Neural crest cell (in vitro differentiated cells): Measurements from ENCODE around the gene KREMEN1. TPM values are rescaled to one million over a fixed set of nuclear protein-coding genes. Genes with fewer than 3 reads are reported as not detected.
"Not testable (repeated sequence)": the region's sequence is repeated elsewhere in the genome, so short reads cannot be mapped to it uniquely, and the experiment has no call there.

ENCODE experiments used
- DNase-seq: peaks from one replicate; pipeline ENCODE4 v3.0.0; 2021; ENCODE audit warnings: low read depth, mixed read lengths, low spot score
- H3K27ac Mint-ChIP-seq: one replicate; pipeline ENCODE4 v1.8.0; 2021; ENCODE audit warnings: mild to moderate bottlenecking, mixed read lengths; ENCODE audit not compliant: unreplicated experiment
- H3K27me3 Mint-ChIP-seq: 2 replicates; pipeline ENCODE4 v1.8.0; 2021; ENCODE audit warnings: low read depth, mild to moderate bottlenecking, mixed read lengths
- H3K36me3 Mint-ChIP-seq: 2 replicates; pipeline ENCODE4 v1.8.0; 2021; ENCODE audit warnings: low read depth, mild to moderate bottlenecking, mixed read lengths
- H3K4me1 Mint-ChIP-seq: 2 replicates; pipeline ENCODE4 v1.8.0; 2021; ENCODE audit warnings: mixed read lengths
- H3K4me3 Mint-ChIP-seq: one replicate; pipeline ENCODE4 v1.8.0; 2021; ENCODE audit warnings: mild to moderate bottlenecking, mixed read lengths
- H3K9me3 Mint-ChIP-seq: 2 replicates; pipeline ENCODE4 v1.8.0; 2021; ENCODE audit warnings: mixed read lengths
- total RNA-seq: library from RNA; stranded (reverse); gene quantifications from 2 replicates; pipeline ENCODE4 v1.2.1, GENCODE V29; 2021
- TF ChIP-seq, protein P1 (sequence below): fragments of 200-600 bp; sonication (generic); conservative IDR thresholded peaks from 2 replicates; pipeline ENCODE4 v1.5.0; 2021; ENCODE audit warnings: antibody characterized with exemption, mild to moderate bottlenecking

KREMEN1 gene
- total RNA-seq, 1 donor from 2014 or later: 3.9 TPM

DNA sequence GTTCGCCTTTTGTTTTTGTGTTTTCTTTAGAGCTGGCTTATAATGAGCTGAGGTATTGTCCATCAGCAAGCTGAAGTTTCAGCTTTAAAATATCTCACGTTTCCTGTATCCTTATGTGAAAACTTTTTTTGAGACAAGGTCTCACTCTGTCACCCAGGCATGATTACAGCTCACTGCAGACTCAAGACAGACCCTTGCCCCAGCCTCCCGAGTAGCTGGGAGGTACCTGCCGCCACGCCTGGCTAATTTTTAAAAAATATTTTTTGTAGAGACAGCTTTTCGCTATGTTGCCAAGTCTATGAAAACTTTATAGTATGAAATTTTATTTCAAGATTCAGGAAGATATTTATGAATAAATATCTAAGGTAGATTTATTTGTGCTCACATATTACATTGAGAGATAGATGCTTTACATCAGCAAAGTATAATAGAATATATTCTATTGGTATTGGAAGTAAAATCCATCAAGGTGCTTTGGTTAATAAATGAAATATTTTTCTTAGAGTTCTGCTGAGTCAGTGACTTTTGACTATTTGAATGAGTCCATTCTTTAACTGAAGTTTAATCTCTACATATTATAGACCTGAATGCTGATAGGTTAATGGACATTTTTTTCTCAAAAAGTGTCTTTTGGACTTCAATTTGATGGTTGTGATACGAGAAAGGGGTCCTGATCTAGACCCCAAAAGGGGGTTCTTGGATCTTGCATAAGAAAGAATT lies 10.2 kb downstream of the KREMEN1 start:
- Mint-ChIP-seq H3K36me3 (no peaks in the 10 kb centered on the region), H3K27ac (no peak overlapping the region), H3K4me3 (no peak overlapping the region), H3K9me3 (no peaks in the 10 kb centered on the region), H3K4me1 (peaks cover 13% of the 10 kb centered on the region), H3K27me3 (no peaks in the 10 kb centered on the region)
- TF ChIP-seq, protein P1, sequence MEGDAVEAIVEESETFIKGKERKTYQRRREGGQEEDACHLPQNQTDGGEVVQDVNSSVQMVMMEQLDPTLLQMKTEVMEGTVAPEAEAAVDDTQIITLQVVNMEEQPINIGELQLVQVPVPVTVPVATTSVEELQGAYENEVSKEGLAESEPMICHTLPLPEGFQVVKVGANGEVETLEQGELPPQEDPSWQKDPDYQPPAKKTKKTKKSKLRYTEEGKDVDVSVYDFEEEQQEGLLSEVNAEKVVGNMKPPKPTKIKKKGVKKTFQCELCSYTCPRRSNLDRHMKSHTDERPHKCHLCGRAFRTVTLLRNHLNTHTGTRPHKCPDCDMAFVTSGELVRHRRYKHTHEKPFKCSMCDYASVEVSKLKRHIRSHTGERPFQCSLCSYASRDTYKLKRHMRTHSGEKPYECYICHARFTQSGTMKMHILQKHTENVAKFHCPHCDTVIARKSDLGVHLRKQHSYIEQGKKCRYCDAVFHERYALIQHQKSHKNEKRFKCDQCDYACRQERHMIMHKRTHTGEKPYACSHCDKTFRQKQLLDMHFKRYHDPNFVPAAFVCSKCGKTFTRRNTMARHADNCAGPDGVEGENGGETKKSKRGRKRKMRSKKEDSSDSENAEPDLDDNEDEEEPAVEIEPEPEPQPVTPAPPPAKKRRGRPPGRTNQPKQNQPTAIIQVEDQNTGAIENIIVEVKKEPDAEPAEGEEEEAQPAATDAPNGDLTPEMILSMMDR: no peak
- DNase-seq: no peak

DNA sequence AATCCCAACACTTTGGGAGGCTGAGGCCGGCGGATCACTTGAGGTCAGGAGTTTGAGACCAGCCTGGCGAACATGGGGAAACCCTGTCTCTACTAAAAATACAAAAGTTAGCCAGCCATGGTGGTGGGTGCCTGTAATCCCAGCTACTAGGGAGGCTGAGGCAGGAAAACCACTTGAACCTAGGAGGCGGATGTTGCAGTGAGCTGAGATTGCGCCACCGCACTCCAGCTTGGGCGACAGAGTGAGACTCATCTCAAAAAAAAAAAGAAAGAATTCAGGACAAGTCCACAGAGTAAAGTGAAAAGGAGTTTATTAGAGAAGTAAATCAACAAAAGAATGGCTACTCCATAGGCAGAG lies 10.7 kb downstream of the KREMEN1 start:
- H3K27me3 Mint-ChIP-seq, H3K4me3 Mint-ChIP-seq, H3K9me3 Mint-ChIP-seq, H3K36me3 Mint-ChIP-seq, H3K27ac Mint-ChIP-seq, DNase-seq: not testable (repeated sequence)
- H3K4me1 Mint-ChIP-seq: peaks cover 13% of the 10 kb centered on the region

DNA sequence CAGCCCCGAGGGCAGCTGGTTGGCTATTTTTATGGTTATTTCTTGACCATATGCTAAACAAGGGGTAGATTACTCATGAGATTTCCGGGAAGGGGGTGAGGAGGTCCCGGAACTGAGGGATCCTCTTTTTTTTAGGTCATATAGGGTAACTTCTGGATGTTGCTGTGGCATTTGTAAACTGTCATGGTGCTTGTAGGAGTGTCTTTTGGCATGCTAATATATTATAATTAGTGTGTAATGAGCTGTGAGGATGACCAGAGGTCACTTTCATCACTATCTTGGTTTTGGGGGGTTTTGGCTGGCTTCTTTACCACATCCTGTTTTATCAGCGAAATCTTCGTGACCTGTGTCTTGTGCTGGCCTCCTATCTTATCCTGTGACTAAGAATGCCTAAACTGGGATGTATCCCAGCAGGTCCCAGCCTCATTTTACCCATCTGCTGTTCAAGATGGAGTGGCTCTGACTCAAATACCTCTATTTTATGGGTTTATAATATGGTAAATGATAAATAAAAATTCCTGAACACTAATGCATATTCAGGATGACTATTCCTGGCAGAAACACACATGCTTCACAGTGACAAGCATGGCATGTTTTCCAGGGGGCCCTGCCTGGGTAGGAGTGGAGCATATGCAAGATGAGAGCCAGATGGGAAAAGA lies 11.2 kb downstream of the KREMEN1 start:
- Mint-ChIP-seq H3K9me3 (no peaks in the 10 kb centered on the region), H3K36me3 (no peaks in the 10 kb centered on the region), H3K27ac (no peak overlapping the region), H3K4me1 (peaks cover 13% of the 10 kb centered on the region), H3K27me3 (no peaks in the 10 kb centered on the region), H3K4me3 (no peak overlapping the region)
- DNase-seq: no peak
- TF ChIP-seq, protein P1: no peak

DNA sequence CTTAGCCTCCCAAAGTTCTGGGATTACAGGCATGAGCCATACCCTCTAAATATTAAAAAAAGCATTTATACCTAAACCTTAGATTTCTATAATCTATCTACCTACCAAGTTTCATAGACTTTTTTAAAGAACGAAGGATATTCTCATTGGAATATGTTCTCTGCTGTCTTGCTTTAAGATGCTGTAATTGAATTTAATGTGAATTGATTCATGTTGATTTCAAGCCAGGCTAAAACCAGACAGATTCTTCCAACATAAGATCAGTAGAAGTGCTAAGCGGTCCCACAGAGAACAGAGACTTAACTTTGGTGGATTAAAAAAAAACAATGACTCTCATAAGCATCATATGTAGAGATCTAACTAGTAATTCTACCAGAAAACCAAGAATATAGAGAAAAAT lies 14.2 kb downstream of the KREMEN1 start:
- no peak for DNase-seq
- Mint-ChIP-seq H3K4me3 (no peak overlapping the region), H3K36me3 (no peaks in the 10 kb centered on the region), H3K27ac (no peak overlapping the region), H3K4me1 (peaks cover 10% of the 10 kb centered on the region), H3K27me3 (no peaks in the 10 kb centered on the region), H3K9me3 (no peaks in the 10 kb centered on the region)
- TF ChIP-seq, protein P1: no peak

DNA sequence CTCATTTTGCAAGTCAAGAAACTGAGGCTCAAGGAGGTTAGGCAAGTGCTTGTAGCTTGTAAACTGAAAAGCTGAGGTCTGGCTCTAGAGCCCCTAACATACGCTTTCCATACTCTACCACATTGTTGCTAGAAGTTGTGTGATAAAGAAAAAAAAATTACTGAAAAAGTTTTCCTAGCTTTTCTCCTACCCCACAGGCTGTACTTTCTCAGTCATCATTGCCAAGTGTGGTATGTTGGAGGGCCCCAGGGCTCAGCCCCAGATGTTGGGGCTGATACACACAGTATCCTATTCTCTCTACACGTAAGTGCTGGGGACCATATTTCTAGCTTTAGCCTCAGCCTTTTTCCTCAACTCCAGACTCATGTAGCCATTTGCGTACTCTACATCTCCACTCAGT lies 16.0 kb downstream of the KREMEN1 start:
- TF ChIP-seq, protein P1: no peak
- Mint-ChIP-seq H3K27me3 (no peaks in the 10 kb centered on the region), H3K9me3 (no peaks in the 10 kb centered on the region), H3K4me3 (no peak overlapping the region), H3K4me1 (peaks cover 7% of the 10 kb centered on the region), H3K27ac (no peak overlapping the region), H3K36me3 (no peaks in the 10 kb centered on the region)
- no peak for DNase-seq

DNA sequence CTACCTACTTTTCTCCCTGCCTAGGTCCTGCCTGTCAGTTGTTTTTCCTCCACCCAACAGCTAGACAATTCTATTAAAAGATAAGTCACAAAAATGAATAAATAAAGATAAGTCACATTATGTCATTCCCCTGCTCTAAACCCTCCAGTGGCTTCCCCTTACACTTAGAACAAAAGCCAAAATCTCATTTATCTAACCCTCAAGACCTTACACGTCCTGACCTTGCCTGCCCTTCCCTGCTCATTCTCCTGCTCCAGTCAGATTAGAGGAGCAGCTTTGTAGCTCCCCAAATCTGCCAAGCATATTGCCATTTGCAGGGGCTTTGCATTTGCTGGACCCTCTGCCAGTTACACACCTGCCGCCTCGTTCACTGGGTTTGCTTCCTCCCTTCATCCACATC lies 16.7 kb downstream of the KREMEN1 start:
- Mint-ChIP-seq H3K27ac (no peak overlapping the region), H3K4me3 (no peak overlapping the region), H3K4me1 (peaks cover 4% of the 10 kb centered on the region), H3K27me3 (no peaks in the 10 kb centered on the region), H3K9me3 (no peaks in the 10 kb centered on the region), H3K36me3 (no peaks in the 10 kb centered on the region)
- DNase-seq: no peak
- TF ChIP-seq, protein P1: no peak
